Mucosa of rectum (tissue), 2 donors: Measurements from ENCODE around the gene BCL2L11.
A peak's percentile ranks its signal among the peaks of the same experiment; 100 is the strongest.

Experiments
- H3K27ac ChIP-seq, 2 donors: one replicate each; pipeline ENCODE4 v1.7.0; 2013; ENCODE audit warnings: inconsistent platforms in 2 of 2, low read depth in 2 of 2, low read length in 2 of 2
- H3K27me3 ChIP-seq, 2 donors: one replicate each; pipeline ENCODE4 v1.7.0; 2013; ENCODE audit warnings: low read length in 2 of 2; ENCODE audit not compliant: control insufficient read depth in 2 of 2, insufficient read depth in 2 of 2
- H3K36me3 ChIP-seq, 2 donors: one replicate each; pipeline ENCODE4 v1.7.0; 2013; ENCODE audit warnings: low read length in 2 of 2; ENCODE audit not compliant: control insufficient read depth in 2 of 2, insufficient read depth in 2 of 2
- H3K4me1 ChIP-seq, 2 donors: one replicate each; pipeline ENCODE4 v1.7.0; 2013; ENCODE audit warnings: low read length in 2 of 2, mild to moderate bottlenecking in 1 of 2; ENCODE audit not compliant: control insufficient read depth in 2 of 2, insufficient read depth in 2 of 2
- H3K4me3 ChIP-seq, 2 donors: one replicate each; pipeline ENCODE4 v1.7.0; 2013; ENCODE audit warnings: low read length in 2 of 2
- H3K9ac ChIP-seq, 2 donors: one replicate each; pipeline ENCODE4 v1.7.0; 2013; ENCODE audit warnings: low read length in 2 of 2, low read depth in 1 of 2, mild to moderate bottlenecking in 1 of 2
- H3K9me3 ChIP-seq, 2 donors: one replicate each; pipeline ENCODE4 v1.7.0; 2013; ENCODE audit warnings: low read length in 2 of 2; ENCODE audit not compliant: control insufficient read depth in 2 of 2
- donor health status: healthy.
- donor health status: Normal muscosa, but diverticular disease.

Gene BCL2L11

DNA sequence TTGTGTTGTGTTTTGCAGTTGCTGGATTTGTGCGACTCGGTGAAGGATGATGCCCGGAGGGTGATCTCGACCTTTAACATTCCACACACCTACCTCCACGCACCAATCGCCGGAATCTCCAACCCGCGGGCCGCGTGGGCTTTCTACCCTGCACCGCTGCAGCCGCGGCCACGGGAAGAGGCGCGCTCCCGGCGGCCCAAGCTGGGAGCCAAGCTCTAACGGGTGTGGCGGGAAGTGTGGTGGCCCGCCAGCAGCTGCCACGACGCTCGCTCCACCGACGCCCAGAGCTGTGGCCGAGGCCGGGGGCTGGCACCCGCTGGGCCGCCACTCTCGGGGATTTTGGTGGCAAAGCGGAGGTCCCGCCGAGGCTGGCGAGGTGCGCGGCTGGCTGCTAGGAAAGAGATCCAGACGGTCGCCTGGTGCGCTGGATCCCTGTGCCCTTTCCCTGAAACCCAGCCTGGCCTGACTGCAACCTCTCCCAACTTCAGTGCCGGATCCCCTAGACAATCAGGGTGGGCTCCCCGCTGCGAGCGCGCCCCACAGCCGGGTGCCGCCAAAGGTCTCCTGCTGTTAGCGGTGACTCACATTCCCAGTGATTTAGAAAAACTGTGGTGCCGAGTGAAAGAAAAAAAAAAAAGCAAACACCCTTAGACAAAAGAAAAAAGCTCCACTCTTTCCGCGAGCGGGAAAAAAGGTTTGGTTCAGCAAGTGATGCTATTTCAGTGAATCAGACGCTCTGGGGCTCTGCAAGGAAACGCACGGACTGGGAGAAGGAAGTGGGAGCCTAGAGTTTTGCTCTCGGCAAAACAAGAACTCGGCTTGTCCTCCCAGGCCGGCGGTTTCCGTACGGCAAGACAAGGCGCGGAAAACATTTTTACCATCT lies 2.9 kb upstream of the BCL2L11 start:
- H3K9me3 ChIP-seq: no peaks in the 10 kb centered on the region
- H3K4me1 ChIP-seq: peaks cover 35 to 38% of the 10 kb centered on the region in 2 donors
- peak overlapping the region; percentile 72 to 80 for H3K4me3 ChIP-seq
- peaks cover 0 to 19% of the 10 kb centered on the region in 2 donors for H3K27me3 ChIP-seq
- no peaks in the 10 kb centered on the region for H3K36me3 ChIP-seq
- peak overlapping the region; percentile 74 to 87 for H3K9ac ChIP-seq
- H3K27ac ChIP-seq: peak overlapping the region; percentile 89 to 92

GRCh38 chr2:111118481-111118980 lies 2.2 kb upstream of the BCL2L11 start:
- no peaks in the 10 kb centered on the region for H3K36me3 ChIP-seq
- H3K9me3 ChIP-seq: no peaks in the 10 kb centered on the region
- H3K4me1 ChIP-seq: peaks cover 35 to 38% of the 10 kb centered on the region in 2 donors
- peak overlapping the region; percentile 89 to 92 for H3K27ac ChIP-seq
- peak overlapping the region; percentile 72 to 80 for H3K4me3 ChIP-seq
- H3K9ac ChIP-seq: peak overlapping the region; percentile 63 to 87
- peaks cover 0 to 15% of the 10 kb centered on the region in 2 donors for H3K27me3 ChIP-seq

- Histone ChIP-seq H3K4me3 (peak overlapping the region; percentile 72 to 80), H3K36me3 (peaks cover 6% of the 10 kb centered on the region in 2 donors), H3K27me3 (peaks cover 0 to 15% of the 10 kb centered on the region in 2 donors), H3K4me1 (peaks cover 38% of the 10 kb centered on the region in 2 donors), H3K27ac (peak overlapping the region; percentile 89 to 92), H3K9me3 (no peaks in the 10 kb centered on the region), H3K9ac (peak overlapping the region; percentile 63 to 87)
These were observed 1.5 kb upstream of the BCL2L11 start for GRCh38 chr2:111118981-111119821.

DNA sequence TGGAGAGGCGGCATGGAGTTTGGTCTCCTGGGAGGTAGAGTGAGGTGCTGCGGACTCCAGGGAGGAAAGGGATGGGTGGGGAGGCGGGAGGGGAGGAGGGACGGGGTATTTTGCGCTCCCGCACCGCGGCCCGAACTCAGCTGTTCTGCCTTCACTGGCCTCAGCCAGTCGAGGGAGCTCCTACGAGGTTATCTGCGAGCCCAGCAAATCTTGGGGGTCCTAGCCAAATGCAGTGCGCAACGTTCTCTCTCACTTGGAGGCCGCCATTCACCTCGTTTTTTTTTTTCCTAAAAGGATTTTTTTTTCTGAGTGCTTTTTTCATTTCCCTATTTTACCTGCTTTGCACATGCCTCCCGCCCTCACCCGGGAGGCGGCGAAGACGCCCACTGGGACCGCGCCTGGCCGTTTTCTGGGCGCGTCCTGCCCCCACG lies 877 bp upstream of the BCL2L11 start:
- Histone ChIP-seq H3K4me3 (peak overlapping the region; percentile 72 to 80), H3K9ac (peak overlapping the region; percentile 58 to 87), H3K36me3 (peaks cover 8 to 12% of the 10 kb centered on the region in 2 donors), H3K4me1 (peaks cover 38% of the 10 kb centered on the region in 2 donors), H3K27me3 (peaks cover 0 to 15% of the 10 kb centered on the region in 2 donors), H3K9me3 (no peaks in the 10 kb centered on the region), H3K27ac (peak overlapping the region; percentile 89 to 92)

DNA sequence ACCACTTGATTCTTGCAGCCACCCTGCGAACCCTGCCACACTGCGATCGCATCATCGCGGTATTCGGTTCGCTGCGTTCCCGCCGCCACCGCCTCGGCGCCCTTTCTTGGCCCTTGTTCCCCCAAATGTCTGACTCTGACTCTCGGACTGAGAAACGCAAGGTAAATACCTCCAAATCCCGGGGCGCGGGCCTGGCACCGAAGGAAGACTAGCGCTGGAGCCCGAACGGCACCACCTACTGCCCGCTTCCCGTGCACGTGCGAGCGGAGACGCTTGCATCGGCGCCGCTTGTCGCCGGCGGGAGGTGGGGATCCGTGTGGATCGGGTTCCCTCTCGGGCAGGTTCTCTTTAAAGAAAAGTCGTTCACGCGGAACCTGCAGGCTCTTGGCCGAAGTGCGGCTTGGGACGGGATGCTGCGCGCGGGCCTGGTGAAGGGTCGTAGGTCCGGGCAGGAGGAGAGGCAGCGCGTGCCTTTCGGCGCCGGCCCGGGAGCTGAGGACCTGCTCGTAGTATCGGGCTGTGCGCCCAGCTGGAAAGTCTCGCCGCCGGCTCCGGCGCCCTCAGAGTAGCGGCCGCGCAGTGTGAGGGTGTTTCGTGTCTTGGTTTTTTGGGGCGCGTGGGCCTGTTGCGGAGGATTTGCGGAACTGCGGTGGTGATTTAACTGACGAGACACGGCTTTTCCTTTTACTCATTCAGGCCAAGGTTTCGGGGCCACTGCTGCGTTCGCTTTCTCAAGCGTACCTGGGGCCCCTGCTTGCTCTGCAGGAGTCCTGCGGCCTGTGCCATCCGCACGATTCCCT lies 514 bp downstream of the BCL2L11 start:
- Histone ChIP-seq H3K9ac (peak overlapping the region; percentile 81 to 88), H3K9me3 (no peaks in the 10 kb centered on the region), H3K27me3 (peaks cover 0 to 15% of the 10 kb centered on the region in 2 donors), H3K27ac (peak overlapping the region; percentile 83 to 92), H3K4me3 (peak overlapping the region; percentile 83 to 87), H3K4me1 (peaks cover 38% of the 10 kb centered on the region in 2 donors), H3K36me3 (peaks cover 21 to 26% of the 10 kb centered on the region in 2 donors)

- peak overlapping the region; percentile 83 to 87 for H3K4me3 ChIP-seq
- H3K9me3 ChIP-seq: no peaks in the 10 kb centered on the region
- peaks cover 0 to 13% of the 10 kb centered on the region in 2 donors for H3K27me3 ChIP-seq
- H3K27ac ChIP-seq: peak overlapping the region; percentile 83 to 92
- H3K4me1 ChIP-seq: peaks cover 33 to 35% of the 10 kb centered on the region in 2 donors
- peaks cover 25 to 28% of the 10 kb centered on the region in 2 donors for H3K36me3 ChIP-seq
- H3K9ac ChIP-seq: peak overlapping the region; percentile 81 to 88
These were observed 1.3 kb downstream of the BCL2L11 start for GRCh38 chr2:111121828-111122630.

DNA sequence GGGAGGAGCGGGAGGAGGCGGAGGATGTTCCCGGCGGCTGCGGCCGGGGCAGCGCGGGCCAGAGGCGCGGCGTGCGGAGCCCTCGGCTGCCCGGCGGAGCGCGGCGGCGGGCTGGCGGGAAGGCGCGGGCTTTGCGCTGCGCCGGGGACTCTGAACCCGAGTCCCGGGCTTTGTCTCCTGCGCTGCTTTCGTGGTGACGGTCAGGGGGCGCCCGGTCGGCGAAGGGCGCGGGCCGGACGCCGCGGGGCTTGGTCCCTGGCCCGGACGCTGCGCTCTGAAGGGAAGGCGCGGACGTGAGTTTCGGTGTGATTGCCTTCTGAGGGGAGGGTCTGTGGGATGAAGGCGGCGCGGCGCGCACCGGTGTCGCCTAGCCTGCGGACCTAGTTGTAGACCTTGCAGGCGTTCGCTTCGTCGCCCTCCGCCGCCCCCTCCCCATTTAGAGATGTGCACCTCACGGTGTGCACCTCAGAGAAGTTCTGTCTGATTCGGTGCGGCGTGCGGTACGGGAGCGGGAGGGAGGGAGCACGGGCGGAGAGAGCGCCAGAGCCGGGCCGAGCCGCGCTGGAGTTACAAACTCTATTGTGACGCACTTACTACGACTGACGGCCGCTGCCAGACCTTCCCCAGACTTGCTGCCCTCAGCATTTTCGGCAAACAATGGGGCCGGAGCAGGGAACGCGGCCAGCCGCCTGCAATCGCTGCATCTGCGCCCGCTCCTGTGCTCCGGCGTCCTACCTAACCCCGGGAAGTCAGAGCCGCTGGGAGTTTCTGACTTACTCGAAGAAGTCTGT lies 2.1 kb downstream of the BCL2L11 start:
- H3K9ac ChIP-seq: peak overlapping the region; percentile 72 to 81
- H3K9me3 ChIP-seq: no peaks in the 10 kb centered on the region
- H3K27me3 ChIP-seq: peaks cover 0 to 10% of the 10 kb centered on the region in 2 donors
- peaks cover 29 to 34% of the 10 kb centered on the region in 2 donors for H3K36me3 ChIP-seq
- H3K4me3 ChIP-seq: peak overlapping the region; percentile 83 to 86
- peak overlapping the region; percentile 68 to 79 for H3K27ac ChIP-seq
- H3K4me1 ChIP-seq: peaks cover 25 to 27% of the 10 kb centered on the region in 2 donors

DNA sequence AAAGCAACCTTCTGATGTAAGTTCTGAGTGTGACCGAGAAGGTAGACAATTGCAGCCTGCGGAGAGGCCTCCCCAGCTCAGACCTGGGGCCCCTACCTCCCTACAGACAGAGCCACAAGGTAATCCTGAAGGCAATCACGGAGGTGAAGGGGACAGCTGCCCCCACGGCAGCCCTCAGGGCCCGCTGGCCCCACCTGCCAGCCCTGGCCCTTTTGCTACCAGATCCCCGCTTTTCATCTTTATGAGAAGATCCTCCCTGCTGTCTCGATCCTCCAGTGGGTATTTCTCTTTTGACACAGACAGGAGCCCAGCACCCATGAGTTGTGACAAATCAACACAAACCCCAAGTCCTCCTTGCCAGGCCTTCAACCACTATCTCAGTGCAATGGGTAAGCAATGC lies 3.0 kb downstream of the BCL2L11 start:
- Histone ChIP-seq H3K9ac (no peak overlapping the region), H3K4me1 (peaks cover 17 to 20% of the 10 kb centered on the region in 2 donors), H3K27ac (no peak overlapping the region)

More for the DNA sequence above, 3.0 kb downstream of the BCL2L11 start:
- peaks cover 37 to 41% of the 10 kb centered on the region in 2 donors for H3K36me3 ChIP-seq
- no peak overlapping the region for H3K4me3 ChIP-seq
- peaks cover 0 to 6% of the 10 kb centered on the region in 2 donors for H3K27me3 ChIP-seq
- no peaks in the 10 kb centered on the region for H3K9me3 ChIP-seq
